ENCODE measurements around the gene OSBPL5.
A peak's percentile ranks its signal among the peaks of the same experiment; 100 is the strongest.
"Not testable (repeated sequence)": the region's sequence is repeated elsewhere in the genome, so short reads cannot be mapped to it uniquely, and the experiment has no call there.

The OSBPL5 gene

GRCh38 chr11:3170756-3171650, 5.9 kb upstream of the OSBPL5 start:
- Histone ChIP-seq H3K4me3 (ENCODE audit: severe bottlenecking) (no peak overlapping the region), H3K9me3 (ENCODE audit: severe bottlenecking) (peaks cover 1% of the 10 kb centered on the region), H3K4me1 (ENCODE audit: insufficient read depth, poor library complexity, severe bottlenecking) (no peaks in the 10 kb centered on the region), H3K27me3 (ENCODE audit: insufficient read depth, poor library complexity, severe bottlenecking) (no peaks in the 10 kb centered on the region), H3K36me3 (ENCODE audit: low read depth) (no peaks in the 10 kb centered on the region), H3K27ac (ENCODE audit: poor library complexity, severe bottlenecking) (no peak overlapping the region)
- ATAC-seq (ENCODE audit: low read depth) (no peak), DNase-seq (ENCODE audit: low spot score) (peak; percentile 48)
- no peak for TF ChIP-seq CTCF (IDR thresholded peaks at IDR 0.05; ENCODE audit: poor library complexity, severe bottlenecking)

- no peaks in the 10 kb centered on the region for H3K9me3 ChIP-seq (ENCODE audit: severe bottlenecking)
- no peak for TF ChIP-seq CTCF (IDR thresholded peaks at IDR 0.05; ENCODE audit: poor library complexity, severe bottlenecking)
- H3K4me1 ChIP-seq (ENCODE audit: insufficient read depth, poor library complexity, severe bottlenecking): no peaks in the 10 kb centered on the region
- no peak for ATAC-seq (ENCODE audit: low read depth)
- H3K4me3 ChIP-seq (ENCODE audit: severe bottlenecking): no peak overlapping the region
- no peaks in the 10 kb centered on the region for H3K27me3 ChIP-seq (ENCODE audit: insufficient read depth, poor library complexity, severe bottlenecking)
- H3K27ac ChIP-seq (ENCODE audit: poor library complexity, severe bottlenecking): no peak overlapping the region
- no peaks in the 10 kb centered on the region for H3K36me3 ChIP-seq (ENCODE audit: low read depth)
- DNase-seq (ENCODE audit: low spot score): peak; percentile 36
These were observed 5.1 kb upstream of the OSBPL5 start for GRCh38 chr11:3170044-3170755.

- no peak overlapping the region for H3K4me3 ChIP-seq (ENCODE audit: severe bottlenecking)
- ATAC-seq (ENCODE audit: low read depth): peak; percentile 76
These were observed 4.3 kb upstream of the OSBPL5 start for GRCh38 chr11:3169255-3170043.

GRCh38 chr11:3168742-3169254, 3.7 kb upstream of the OSBPL5 start:
- H3K27me3 ChIP-seq (ENCODE audit: insufficient read depth, poor library complexity, severe bottlenecking); ATAC-seq (ENCODE audit: low read depth); H3K4me3 ChIP-seq (ENCODE audit: severe bottlenecking); H3K36me3 ChIP-seq (ENCODE audit: low read depth); H3K9me3 ChIP-seq (ENCODE audit: severe bottlenecking); H3K27ac ChIP-seq (ENCODE audit: poor library complexity, severe bottlenecking); H3K4me1 ChIP-seq (ENCODE audit: insufficient read depth, poor library complexity, severe bottlenecking): not testable (repeated sequence)
- peak; percentile 43 for DNase-seq (ENCODE audit: low spot score)

More at GRCh38 chr11:3169255-3170043, 4.3 kb upstream of the OSBPL5 start:
- H3K27ac ChIP-seq (ENCODE audit: poor library complexity, severe bottlenecking): no peak overlapping the region
- TF ChIP-seq CTCF (IDR thresholded peaks at IDR 0.05; ENCODE audit: poor library complexity, severe bottlenecking): no peak
- H3K36me3 ChIP-seq (ENCODE audit: low read depth): no peaks in the 10 kb centered on the region
- DNase-seq (ENCODE audit: low spot score): peak; percentile 62
- H3K9me3 ChIP-seq (ENCODE audit: severe bottlenecking): no peaks in the 10 kb centered on the region
- no peaks in the 10 kb centered on the region for H3K4me1 ChIP-seq (ENCODE audit: insufficient read depth, poor library complexity, severe bottlenecking)
- no peaks in the 10 kb centered on the region for H3K27me3 ChIP-seq (ENCODE audit: insufficient read depth, poor library complexity, severe bottlenecking)
